ENCODE results near the gene AADACL2. TPM values are rescaled to one million over a fixed set of nuclear protein-coding genes. Genes with fewer than 3 reads are reported as not detected.

AADACL2 gene
- polyA plus RNA-seq, 3 donors, result not detected

DNA sequence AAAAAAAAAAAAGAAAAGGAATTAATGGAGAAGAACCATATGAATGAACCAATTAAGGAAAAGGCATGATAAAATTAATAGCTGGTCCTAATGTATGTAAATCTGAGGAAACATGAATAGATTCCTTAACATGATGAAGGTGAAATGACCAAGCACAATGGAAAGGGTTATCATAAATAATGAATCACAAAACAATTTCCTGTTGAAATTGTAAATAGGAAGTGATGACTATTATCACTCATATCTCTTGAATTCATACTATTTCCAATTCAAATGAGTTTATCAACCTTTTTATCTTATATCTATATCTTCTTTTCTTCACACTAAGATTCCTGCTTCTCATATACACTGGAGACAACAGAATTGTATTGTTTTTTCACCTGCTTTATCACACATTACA is 32.0 kb downstream of the AADACL2 start:
- H3K4me2 ChIP-seq (replicated peaks; ENCODE audit: extremely low read depth, low read length, poor library complexity, severe bottlenecking), result no peak overlapping the region

DNA sequence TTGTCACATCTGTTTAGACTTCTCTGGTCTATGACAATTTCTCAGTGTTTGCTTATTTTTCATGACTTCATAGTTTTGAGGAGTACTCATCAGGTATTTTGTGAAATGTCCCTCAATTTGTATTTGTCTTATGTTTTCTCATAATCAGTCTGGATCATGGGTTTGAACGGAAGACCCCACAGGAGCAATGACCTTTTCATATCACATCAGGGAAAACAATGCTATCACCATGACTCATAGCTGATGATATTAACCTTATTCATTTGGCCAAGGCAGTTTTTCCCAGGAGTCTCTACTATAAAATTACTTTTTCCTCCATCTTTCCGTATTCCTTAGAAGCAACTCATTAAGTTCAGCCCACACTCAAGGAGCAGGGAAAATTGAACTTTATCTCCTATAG is 32.7 kb downstream of the AADACL2 start:
- TF ChIP-seq, protein P1, sequence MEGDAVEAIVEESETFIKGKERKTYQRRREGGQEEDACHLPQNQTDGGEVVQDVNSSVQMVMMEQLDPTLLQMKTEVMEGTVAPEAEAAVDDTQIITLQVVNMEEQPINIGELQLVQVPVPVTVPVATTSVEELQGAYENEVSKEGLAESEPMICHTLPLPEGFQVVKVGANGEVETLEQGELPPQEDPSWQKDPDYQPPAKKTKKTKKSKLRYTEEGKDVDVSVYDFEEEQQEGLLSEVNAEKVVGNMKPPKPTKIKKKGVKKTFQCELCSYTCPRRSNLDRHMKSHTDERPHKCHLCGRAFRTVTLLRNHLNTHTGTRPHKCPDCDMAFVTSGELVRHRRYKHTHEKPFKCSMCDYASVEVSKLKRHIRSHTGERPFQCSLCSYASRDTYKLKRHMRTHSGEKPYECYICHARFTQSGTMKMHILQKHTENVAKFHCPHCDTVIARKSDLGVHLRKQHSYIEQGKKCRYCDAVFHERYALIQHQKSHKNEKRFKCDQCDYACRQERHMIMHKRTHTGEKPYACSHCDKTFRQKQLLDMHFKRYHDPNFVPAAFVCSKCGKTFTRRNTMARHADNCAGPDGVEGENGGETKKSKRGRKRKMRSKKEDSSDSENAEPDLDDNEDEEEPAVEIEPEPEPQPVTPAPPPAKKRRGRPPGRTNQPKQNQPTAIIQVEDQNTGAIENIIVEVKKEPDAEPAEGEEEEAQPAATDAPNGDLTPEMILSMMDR (IDR thresholded peaks at IDR 0.05), result no peak
- no peaks in the 10 kb centered on the region for H3K9me3 ChIP-seq (replicated peaks in 1 of 2; ENCODE audit: control insufficient read depth in 1 of 2, insufficient read depth in 1 of 2, low read length in 2 of 2)
- H3K4me2 ChIP-seq (replicated peaks; ENCODE audit: extremely low read depth, low read length, poor library complexity, severe bottlenecking), result no peak overlapping the region
- no peaks in the 10 kb centered on the region for H3K36me3 ChIP-seq (replicated peaks in 1 of 2; ENCODE audit: control insufficient read depth in 1 of 2, insufficient read depth in 2 of 2, low read length in 2 of 2)
- H3K27ac ChIP-seq (ENCODE audit: low read depth in 1 of 2, low read length in 2 of 2), result no peak overlapping the region
- Mint-ChIP-seq H3K27ac (no peak overlapping the region), H3K27me3 (ENCODE audit: low read depth in 3 of 3) (no peaks in the 10 kb centered on the region), H3K36me3 (no peaks in the 10 kb centered on the region), H3K4me1 (peaks cover 31% of the 10 kb centered on the region), H3K9me3 (peaks cover 0 to 5% (median 0%) of the 10 kb centered on the region in 7 donors), H3K4me3 (no peak overlapping the region)
- no CpG with 5 or more reads among the region's 2 CpGs for WGBS (ENCODE audit: insufficient coverage)
- no peaks in the 10 kb centered on the region for H3K27me3 ChIP-seq (ENCODE audit: control insufficient read depth in 2 of 2, insufficient read depth in 2 of 2, low read length in 2 of 2)
- H3K79me2 ChIP-seq (ENCODE audit: insufficient read depth, low read length), result no peaks in the 10 kb centered on the region
- no peak overlapping the region for H2AFZ ChIP-seq (ENCODE audit: insufficient read depth, low read depth, low read length, poor library complexity, severe bottlenecking)
- H3K4me3 ChIP-seq (replicated peaks in 1 of 3; ENCODE audit: low read depth in 2 of 3, low read length in 3 of 3), result no peak overlapping the region
- no peaks in the 10 kb centered on the region for H4K20me1 ChIP-seq (ENCODE audit: insufficient read depth, low read length)
- peaks cover 15 to 28% of the 10 kb centered on the region in 2 donors for H3K4me1 ChIP-seq (ENCODE audit: control insufficient read depth in 1 of 2, insufficient read depth in 2 of 2, low read length in 2 of 2)
- intact Hi-C loops (cut with micrococcal nuclease), result no loop called here
- no peak for DNase-seq
- no peak overlapping the region for H3K9ac ChIP-seq (ENCODE audit: insufficient read depth, low read length, poor library complexity, severe bottlenecking)

More for the DNA sequence above, 32.0 kb downstream of the AADACL2 start:
- Histone ChIP-seq H3K4me3 (replicated peaks in 1 of 3; ENCODE audit: low read depth in 2 of 3, low read length in 3 of 3) (no peak overlapping the region), H3K36me3 (replicated peaks in 1 of 2; ENCODE audit: control insufficient read depth in 1 of 2, insufficient read depth in 2 of 2, low read length in 2 of 2) (no peaks in the 10 kb centered on the region), H3K9me3 (replicated peaks in 1 of 2; ENCODE audit: control insufficient read depth in 1 of 2, insufficient read depth in 1 of 2, low read length in 2 of 2) (no peaks in the 10 kb centered on the region), H3K9ac (ENCODE audit: insufficient read depth, low read length, poor library complexity, severe bottlenecking) (no peak overlapping the region), H3K27me3 (ENCODE audit: control insufficient read depth in 2 of 2, insufficient read depth in 2 of 2, low read length in 2 of 2) (no peaks in the 10 kb centered on the region), H3K27ac (ENCODE audit: low read depth in 1 of 2, low read length in 2 of 2) (no peak overlapping the region), H4K20me1 (ENCODE audit: insufficient read depth, low read length) (no peaks in the 10 kb centered on the region), H2AFZ (ENCODE audit: insufficient read depth, low read depth, low read length, poor library complexity, severe bottlenecking) (no peak overlapping the region), H3K79me2 (ENCODE audit: insufficient read depth, low read length) (no peaks in the 10 kb centered on the region), H3K4me1 (ENCODE audit: control insufficient read depth in 1 of 2, insufficient read depth in 2 of 2, low read length in 2 of 2) (peaks cover 15 to 28% of the 10 kb centered on the region in 2 donors)
- no peak overlapping the region for H3K4me3 Mint-ChIP-seq
- intact Hi-C loops (cut with micrococcal nuclease), result no loop called here
- peak in 2 of 3 donors; percentile 12 to 28 for DNase-seq
- H3K9me3 Mint-ChIP-seq, result peaks cover 0 to 3% (median 0%) of the 10 kb centered on the region in 7 donors
- no peaks in the 10 kb centered on the region for H3K27me3 Mint-ChIP-seq (ENCODE audit: low read depth in 3 of 3)
- H3K36me3 Mint-ChIP-seq, result no peaks in the 10 kb centered on the region
- TF ChIP-seq, protein P1 (IDR thresholded peaks at IDR 0.05), result no peak
- peaks cover 27% of the 10 kb centered on the region for H3K4me1 Mint-ChIP-seq
- H3K27ac Mint-ChIP-seq, result peak overlapping the region in 2 of 7 donors; percentile 21 to 55
